Measurements from ENCODE around the gene ZNF670. TPM values are rescaled to one million over a fixed set of nuclear protein-coding genes. Genes with fewer than 3 reads are reported as not detected.

ZNF670 gene
- polyA plus RNA-seq, 1 of the 3 experiments (the other 2 are of a cell fraction): 0.84 TPM

DNA sequence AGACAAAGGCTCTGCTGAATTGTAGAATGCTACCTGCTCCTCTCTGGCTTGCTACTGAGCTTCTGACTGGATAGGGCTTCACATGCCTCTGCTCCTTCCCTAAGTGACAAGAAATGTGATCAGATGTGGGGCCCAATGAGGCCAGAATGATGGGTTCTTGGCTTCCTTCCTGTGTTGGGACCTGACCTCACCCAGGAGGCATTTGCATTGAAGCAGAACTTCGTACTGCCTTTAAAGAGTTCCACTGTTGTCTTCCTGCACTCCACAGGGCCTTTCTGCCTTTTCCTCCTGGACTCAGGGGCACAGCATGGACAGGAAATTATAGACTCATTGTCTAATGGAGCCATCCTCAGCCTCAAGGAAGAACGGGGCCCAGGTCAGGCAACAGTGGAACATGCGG is 14.3 kb downstream of the ZNF670 start (continued):
- TF ChIP-seq, protein P1, sequence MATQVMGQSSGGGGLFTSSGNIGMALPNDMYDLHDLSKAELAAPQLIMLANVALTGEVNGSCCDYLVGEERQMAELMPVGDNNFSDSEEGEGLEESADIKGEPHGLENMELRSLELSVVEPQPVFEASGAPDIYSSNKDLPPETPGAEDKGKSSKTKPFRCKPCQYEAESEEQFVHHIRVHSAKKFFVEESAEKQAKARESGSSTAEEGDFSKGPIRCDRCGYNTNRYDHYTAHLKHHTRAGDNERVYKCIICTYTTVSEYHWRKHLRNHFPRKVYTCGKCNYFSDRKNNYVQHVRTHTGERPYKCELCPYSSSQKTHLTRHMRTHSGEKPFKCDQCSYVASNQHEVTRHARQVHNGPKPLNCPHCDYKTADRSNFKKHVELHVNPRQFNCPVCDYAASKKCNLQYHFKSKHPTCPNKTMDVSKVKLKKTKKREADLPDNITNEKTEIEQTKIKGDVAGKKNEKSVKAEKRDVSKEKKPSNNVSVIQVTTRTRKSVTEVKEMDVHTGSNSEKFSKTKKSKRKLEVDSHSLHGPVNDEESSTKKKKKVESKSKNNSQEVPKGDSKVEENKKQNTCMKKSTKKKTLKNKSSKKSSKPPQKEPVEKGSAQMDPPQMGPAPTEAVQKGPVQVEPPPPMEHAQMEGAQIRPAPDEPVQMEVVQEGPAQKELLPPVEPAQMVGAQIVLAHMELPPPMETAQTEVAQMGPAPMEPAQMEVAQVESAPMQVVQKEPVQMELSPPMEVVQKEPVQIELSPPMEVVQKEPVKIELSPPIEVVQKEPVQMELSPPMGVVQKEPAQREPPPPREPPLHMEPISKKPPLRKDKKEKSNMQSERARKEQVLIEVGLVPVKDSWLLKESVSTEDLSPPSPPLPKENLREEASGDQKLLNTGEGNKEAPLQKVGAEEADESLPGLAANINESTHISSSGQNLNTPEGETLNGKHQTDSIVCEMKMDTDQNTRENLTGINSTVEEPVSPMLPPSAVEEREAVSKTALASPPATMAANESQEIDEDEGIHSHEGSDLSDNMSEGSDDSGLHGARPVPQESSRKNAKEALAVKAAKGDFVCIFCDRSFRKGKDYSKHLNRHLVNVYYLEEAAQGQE (IDR thresholded peaks at IDR 0.05; ENCODE audit: low read depth, low read length): no peak

GRCh38 chr1:247060771-247061170 is 17.8 kb downstream of the ZNF670 start:
- Histone ChIP-seq H3K79me2 (ENCODE audit: insufficient read depth) (peaks cover 35% of the 10 kb centered on the region; the same call in 1 of the 2 replicates), H3K4me1 (ENCODE audit: control insufficient read depth in 1 of 2, insufficient read depth in 2 of 2, low read depth in 1 of 2, low read length in 1 of 2) (no peaks in the 10 kb centered on the region), H3K9ac (no peak overlapping the region), H3K4me3 (ENCODE audit: low read depth in 2 of 2, low read length in 1 of 2) (no peak overlapping the region), H3K27me3 (ENCODE audit: insufficient read depth) (no peaks in the 10 kb centered on the region), H3K4me2 (no peak overlapping the region), H3K27ac (ENCODE audit: low read depth in 2 of 2, low read length in 1 of 2) (no peak overlapping the region), H3K36me3 (replicated peaks in 1 of 2; ENCODE audit: control insufficient read depth in 1 of 2, insufficient read depth in 2 of 2, low read length in 1 of 2) (no peaks in the 10 kb centered on the region), H3K9me2 (no peaks in the 10 kb centered on the region), H2AFZ (ENCODE audit: low read depth) (no peak overlapping the region), H3K9me3 (peaks cover 14% of the 10 kb centered on the region; the same call in 1 of the 2 replicates), H4K20me1 (ENCODE audit: insufficient read depth) (no peaks in the 10 kb centered on the region), H3F3A (replicated peaks; ENCODE audit: insufficient read depth) (peaks cover 8% of the 10 kb centered on the region)
- ChIA-PET POLR2A (no interaction called here), CTCF (no interaction called here)
- DNase-seq: no peak
- TF ChIP-seq RAD21 (IDR thresholded peaks at IDR 0.05; ENCODE audit: low read length) (no peak), MXI1 (IDR thresholded peaks at IDR 0.05; ENCODE audit: low read depth, low read length) (no peak), POLR2AphosphoS5 (IDR thresholded peaks at IDR 0.05; ENCODE audit: low read depth, low read length) (no peak), NRF1 (IDR thresholded peaks at IDR 0.05; ENCODE audit: low read depth, low read length) (no peak), ZBTB33 (IDR thresholded peaks at IDR 0.05; ENCODE audit: borderline replicate concordance, low read depth) (no peak), TEAD4 (IDR thresholded peaks at IDR 0.05; ENCODE audit: borderline replicate concordance, insufficient read depth) (no peak), TCF12 (IDR thresholded peaks at IDR 0.05) (no peak), FOXJ3 (CRISPR knock-in tag; IDR thresholded peaks at IDR 0.05) (no peak), FOXM1 (IDR thresholded peaks at IDR 0.05; ENCODE audit: low read depth) (no peak)
- TF ChIP-seq, protein P2, sequence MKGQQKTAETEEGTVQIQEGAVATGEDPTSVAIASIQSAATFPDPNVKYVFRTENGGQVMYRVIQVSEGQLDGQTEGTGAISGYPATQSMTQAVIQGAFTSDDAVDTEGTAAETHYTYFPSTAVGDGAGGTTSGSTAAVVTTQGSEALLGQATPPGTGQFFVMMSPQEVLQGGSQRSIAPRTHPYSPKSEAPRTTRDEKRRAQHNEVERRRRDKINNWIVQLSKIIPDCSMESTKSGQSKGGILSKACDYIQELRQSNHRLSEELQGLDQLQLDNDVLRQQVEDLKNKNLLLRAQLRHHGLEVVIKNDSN (IDR thresholded peaks at IDR 0.05; ENCODE audit: borderline replicate concordance, low read depth): no peak
- 95% methylated on average over 4 of the region's 4 CpGs for WGBS (ENCODE audit: low lambda C conversion rate)

Measured in SK-N-SH (cell line).